SH-SY5Y (cell line): ENCODE results near the gene PCDHGA9.

Experiments used
- GATA2 ChIP-seq: IDR thresholded peaks from 2 replicates; pipeline ENCODE4 v1.6.1; 2011; ENCODE audit warnings: mild to moderate bottlenecking, low read depth, low read length
- GATA3 ChIP-seq: IDR thresholded peaks from 2 replicates; pipeline ENCODE4 v1.6.1; 2011; ENCODE audit warnings: low read depth, mild to moderate bottlenecking, low read length, moderate library complexity

DNA sequence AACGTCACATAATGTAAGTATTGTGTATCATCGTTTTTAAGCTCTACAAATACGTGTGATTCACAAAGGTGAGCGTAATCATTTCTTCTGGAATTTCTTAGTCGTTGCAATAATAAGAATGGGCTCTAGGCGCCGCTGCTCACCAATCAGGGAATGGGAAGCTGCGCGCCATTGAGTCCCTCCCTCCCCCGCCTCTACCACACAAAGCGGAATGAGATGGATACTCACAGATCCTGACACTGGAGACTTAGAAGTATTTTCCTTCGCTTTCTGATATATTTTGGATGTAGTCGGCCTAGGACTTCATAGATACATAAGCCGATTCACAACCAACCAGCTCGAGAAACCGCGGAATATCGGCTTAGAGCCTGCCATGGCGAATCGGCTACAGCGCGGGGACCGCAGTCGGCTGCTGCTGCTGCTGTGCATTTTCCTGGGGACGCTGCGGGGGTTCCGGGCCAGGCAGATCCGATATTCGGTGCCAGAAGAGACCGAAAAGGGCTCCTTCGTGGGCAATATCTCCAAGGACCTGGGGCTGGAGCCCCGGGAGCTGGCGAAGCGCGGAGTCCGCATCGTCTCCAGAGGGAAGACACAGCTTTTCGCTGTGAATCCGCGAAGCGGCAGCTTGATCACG is 18.4 kb downstream of the PCDHGA9 start, which contains the start of gene PCDHGA11:
- TF ChIP-seq GATA2 (no peak), GATA3 (no peak)
